Measurements from ENCODE around the gene TAF7. TPM values are rescaled to one million over a fixed set of nuclear protein-coding genes. Genes with fewer than 3 reads are reported as not detected.
"Not testable (repeated sequence)": the region's sequence is repeated elsewhere in the genome, so short reads cannot be mapped to it uniquely, and the experiment has no call there.

Gene TAF7
- total RNA-seq, 1 donor from 2014 or later, result 78.0 TPM

- Histone ChIP-seq H3K4me3 (ENCODE audit: low read depth, low read length) (no peak overlapping the region), H3K36me3 (ENCODE audit: control insufficient read depth, insufficient read depth, low read length) (no peaks in the 10 kb centered on the region), H3K27me3 (ENCODE audit: control insufficient read depth, insufficient read depth, low read length) (peaks cover 16% of the 10 kb centered on the region)
- DNase-seq (ENCODE audit: low read depth), result no peak
- no peak for TF ChIP-seq CTCF (IDR thresholded peaks at IDR 0.05; ENCODE audit: insufficient read depth, low read length, poor library complexity, severe bottlenecking)
Observed at GRCh38 chr5:141351591-141351990, 31.0 kb upstream of the TAF7 start.

- Histone ChIP-seq H3K4me3 (ENCODE audit: low read depth, low read length) (no peak within 1 kb of the TSS), H3K36me3 (ENCODE audit: control insufficient read depth, insufficient read depth, low read length) (no peaks in the 10 kb centered on the region), H3K27me3 (ENCODE audit: control insufficient read depth, insufficient read depth, low read length) (peaks cover 17% of the 10 kb centered on the region)
- no peak for DNase-seq (ENCODE audit: low read depth)
- TF ChIP-seq CTCF (IDR thresholded peaks at IDR 0.05; ENCODE audit: insufficient read depth, low read length, poor library complexity, severe bottlenecking), result peak; percentile 43
Observed at GRCh38 chr5:141349917-141350619, 29.5 kb upstream of the TAF7 start, which contains the start of gene PCDHGB1. PCDHGB1 (plus strand) TSS chr5:141350099; CDS start chr5:141350261, 162 bp downstream.

- not testable (repeated sequence) for H3K36me3 ChIP-seq (ENCODE audit: control insufficient read depth, insufficient read depth, low read length); DNase-seq (ENCODE audit: low read depth); H3K4me3 ChIP-seq (ENCODE audit: low read depth, low read length)
- peaks cover 10% of the 10 kb centered on the region for H3K27me3 ChIP-seq (ENCODE audit: control insufficient read depth, insufficient read depth, low read length)
Observed at GRCh38 chr5:141346017-141346416, 25.4 kb upstream of the TAF7 start.

- H3K27me3 ChIP-seq (ENCODE audit: control insufficient read depth, insufficient read depth, low read length), result peaks cover 8% of the 10 kb centered on the region
- TF ChIP-seq CTCF (IDR thresholded peaks at IDR 0.05; ENCODE audit: insufficient read depth, low read length, poor library complexity, severe bottlenecking), result no peak
- H3K36me3 ChIP-seq (ENCODE audit: control insufficient read depth, insufficient read depth, low read length), result no peaks in the 10 kb centered on the region
- no peak overlapping the region for H3K4me3 ChIP-seq (ENCODE audit: low read depth, low read length)
- DNase-seq (ENCODE audit: low read depth), result no peak
Observed at GRCh38 chr5:141345327-141345726, 24.7 kb upstream of the TAF7 start.

- Histone ChIP-seq H3K36me3 (ENCODE audit: control insufficient read depth, insufficient read depth, low read length) (no peaks in the 10 kb centered on the region), H3K27me3 (ENCODE audit: control insufficient read depth, insufficient read depth, low read length) (peaks cover 14% of the 10 kb centered on the region), H3K4me3 (ENCODE audit: low read depth, low read length) (peak overlapping the region; percentile 7)
- no peak for TF ChIP-seq CTCF (IDR thresholded peaks at IDR 0.05; ENCODE audit: insufficient read depth, low read length, poor library complexity, severe bottlenecking)
- no peak for DNase-seq (ENCODE audit: low read depth)
Observed at GRCh38 chr5:141343953-141344463, 23.4 kb upstream of the TAF7 start.

- no peak for DNase-seq (ENCODE audit: low read depth)
- Histone ChIP-seq H3K27me3 (ENCODE audit: control insufficient read depth, insufficient read depth, low read length) (peaks cover 18% of the 10 kb centered on the region), H3K36me3 (ENCODE audit: control insufficient read depth, insufficient read depth, low read length) (no peaks in the 10 kb centered on the region), H3K4me3 (ENCODE audit: low read depth, low read length) (peak within 1 kb of the TSS; percentile 7)
- TF ChIP-seq CTCF (IDR thresholded peaks at IDR 0.05; ENCODE audit: insufficient read depth, low read length, poor library complexity, severe bottlenecking), result peak; percentile 7
Observed at GRCh38 chr5:141343242-141343952, 22.8 kb upstream of the TAF7 start, which contains the start of gene PCDHGA3. PCDHGA3 (plus strand) TSS chr5:141343829; CDS start chr5:141344034, 205 bp downstream.

Measured in kidney epithelial cell (primary cell).